ENCODE data around the gene TTF1. TPM values are rescaled to one million over a fixed set of nuclear protein-coding genes. Genes with fewer than 3 reads are reported as not detected.

The TTF1 gene
- total RNA-seq, 1 experiment from 2014 or later, result 16.0 TPM

- no peak for TF ChIP-seq CTCF (conservative IDR thresholded peaks at IDR 0.05)
- TF ChIP-seq EZH2 (IDR thresholded peaks at IDR 0.05; ENCODE audit: low read depth), result no peak
- CTCF ChIA-PET, result no interaction called here
Observed at GRCh38 chr9:132391449-132391848, 15.2 kb downstream of the TTF1 start.

GRCh38 chr9:132390966-132391365 lies 15.7 kb downstream of the TTF1 start:
- BruUV-seq (replicated peaks), result no TSS peak
- TF ChIP-seq EZH2 (IDR thresholded peaks at IDR 0.05; ENCODE audit: low read depth) (no peak), CTCF (conservative IDR thresholded peaks at IDR 0.05) (no peak)
- H4K20me1 ChIP-seq (ENCODE audit: insufficient read depth), result no peaks in the 10 kb centered on the region
- no peaks in the 10 kb centered on the region for H3K79me2 ChIP-seq (ENCODE audit: low read depth)
- CTCF ChIA-PET, result no interaction called here
- no peak overlapping the region for H3K4me3 ChIP-seq
- intact Hi-C loops (cut with micrococcal nuclease; ENCODE audit: unreplicated experiment), result no loop called here
- H3K4me1 ChIP-seq (replicated peaks; ENCODE audit: insufficient read depth), result no peaks in the 10 kb centered on the region
- no peaks in the 10 kb centered on the region for H3K9me2 ChIP-seq (ENCODE audit: insufficient read depth)
- no peak overlapping the region for H3K4me2 ChIP-seq
- no peak overlapping the region for H3K27ac ChIP-seq
- no peak for DNase-seq
- peaks cover 27% of the 10 kb centered on the region for H3K36me3 ChIP-seq (ENCODE audit: low read depth)
- H3K9me3 ChIP-seq (ENCODE audit: insufficient read depth, low read depth), result no peaks in the 10 kb centered on the region
- no peaks in the 10 kb centered on the region for H3K27me3 ChIP-seq (ENCODE audit: insufficient read depth, low read depth)
- no peaks in the 10 kb centered on the region for H3F3A ChIP-seq (ENCODE audit: insufficient read depth, low read depth)
- POLR2A ChIA-PET (ENCODE audit: unreplicated experiment), result no interaction called here
- no peak overlapping the region for H2AFZ ChIP-seq

More at GRCh38 chr9:132391449-132391848, 15.2 kb downstream of the TTF1 start:
- DNase-seq, result no peak
- no peaks in the 10 kb centered on the region for H3K9me2 ChIP-seq (ENCODE audit: insufficient read depth)
- no peak overlapping the region for H3K27ac ChIP-seq
- no peak overlapping the region for H2AFZ ChIP-seq
- no peaks in the 10 kb centered on the region for H3K9me3 ChIP-seq (ENCODE audit: insufficient read depth, low read depth)
- no peak overlapping the region for H3K4me2 ChIP-seq
- intact Hi-C loops (cut with micrococcal nuclease; ENCODE audit: unreplicated experiment), result no loop called here
- no peaks in the 10 kb centered on the region for H3F3A ChIP-seq (ENCODE audit: insufficient read depth, low read depth)
- no peaks in the 10 kb centered on the region for H4K20me1 ChIP-seq (ENCODE audit: insufficient read depth)
- H3K4me3 ChIP-seq, result no peak overlapping the region
- no peaks in the 10 kb centered on the region for H3K27me3 ChIP-seq (ENCODE audit: insufficient read depth, low read depth)
- no TSS peak for BruUV-seq (replicated peaks)
- peaks cover 24% of the 10 kb centered on the region; the same call in 1 of the 2 replicates for H3K36me3 ChIP-seq (ENCODE audit: low read depth)
- no peaks in the 10 kb centered on the region for H3K79me2 ChIP-seq (ENCODE audit: low read depth)
- H3K4me1 ChIP-seq (replicated peaks; ENCODE audit: insufficient read depth), result no peaks in the 10 kb centered on the region
- POLR2A ChIA-PET (ENCODE audit: unreplicated experiment), result interaction anchor here (0.6 to 0.7 kb wide), 2 partner anchors 416 to 1012 kb away, joined by 3 to 16 read pairs; no protein-coding TSS in a partner anchor

GRCh38 chr9:132387133-132387532 lies 19.5 kb downstream of the TTF1 start:
- DNase-seq, result no peak
- no peaks in the 10 kb centered on the region for H3K9me3 ChIP-seq (ENCODE audit: insufficient read depth, low read depth)
- H3K27ac ChIP-seq, result no peak overlapping the region
- no peak overlapping the region for H2AFZ ChIP-seq
- no peaks in the 10 kb centered on the region for H3K79me2 ChIP-seq (ENCODE audit: low read depth)
- no peaks in the 10 kb centered on the region for H3K4me1 ChIP-seq (replicated peaks; ENCODE audit: insufficient read depth)
- no peaks in the 10 kb centered on the region for H3K27me3 ChIP-seq (ENCODE audit: insufficient read depth, low read depth)
- no peaks in the 10 kb centered on the region for H4K20me1 ChIP-seq (ENCODE audit: insufficient read depth)
- no peak overlapping the region for H3K4me2 ChIP-seq
- POLR2A ChIA-PET (ENCODE audit: unreplicated experiment), result no interaction called here
- no peaks in the 10 kb centered on the region for H3F3A ChIP-seq (ENCODE audit: insufficient read depth, low read depth)
- H3K4me3 ChIP-seq, result no peak overlapping the region
- H3K36me3 ChIP-seq (ENCODE audit: low read depth), result peaks cover 23% of the 10 kb centered on the region
- BruUV-seq (replicated peaks), result no TSS peak
- CTCF ChIA-PET, result no interaction called here
- intact Hi-C loops (cut with micrococcal nuclease; ENCODE audit: unreplicated experiment), result no loop called here
- TF ChIP-seq CTCF (conservative IDR thresholded peaks at IDR 0.05) (no peak), EZH2 (IDR thresholded peaks at IDR 0.05; ENCODE audit: low read depth) (no peak)
- no peaks in the 10 kb centered on the region for H3K9me2 ChIP-seq (ENCODE audit: insufficient read depth)

All from PC-9 (cell line).